ENCODE results near the gene MAT2A. TPM values are rescaled to one million over a fixed set of nuclear protein-coding genes. Genes with fewer than 3 reads are reported as not detected.
A peak's percentile ranks its signal among the peaks of the same experiment; 100 is the strongest.

The MAT2A gene
- total and polyA plus RNA-seq, 9 of the 15 experiments (the other 6 are each of a cell fraction or from before 2014, with no cell fraction given): 130 to 1,027 (median 240) TPM

GRCh38 chr2:85497944-85498630 lies 40.9 kb upstream of the MAT2A start (continued):
- TF ChIP-seq ASH1L (IDR thresholded peaks at IDR 0.05; ENCODE audit: borderline replicate concordance, low read depth, partially characterized antibody) (no peak), ARID3B (CRISPR knock-in tag; IDR thresholded peaks at IDR 0.05; ENCODE audit: borderline replicate concordance) (no peak), MED1 (CRISPR knock-in tag; IDR thresholded peaks at IDR 0.05; ENCODE audit: borderline replicate concordance) (no peak), TCF3 (CRISPR knock-in tag; IDR thresholded peaks at IDR 0.05) (no peak), ZNF143 (CRISPR knock-in tag; IDR thresholded peaks at IDR 0.05) (no peak), NEUROD1 (IDR thresholded peaks at IDR 0.05; ENCODE audit: borderline replicate concordance, low read depth, low read length, partially characterized antibody) (no peak), ARNT (IDR thresholded peaks at IDR 0.05) (no peak), SMAD2 (IDR thresholded peaks at IDR 0.05; ENCODE audit: low read depth, low read length) (no peak), ZNF586 (CRISPR knock-in tag; conservative IDR thresholded peaks at IDR 0.05) (0 out of 2 replicates have a peak, but pooled peaks have one; percentile 67), TRIM28 (IDR thresholded peaks at IDR 0.05) (no peak), SMC3 (conservative IDR thresholded peaks at IDR 0.05; ENCODE audit: insufficient read depth, low read depth, low read length) (no peak), ZMIZ1 (IDR thresholded peaks at IDR 0.05; ENCODE audit: low read depth in 2 of 2, low read length in 2 of 2) (no peak), XRCC4 (IDR thresholded peaks at IDR 0.05; ENCODE audit: extremely low read depth, insufficient read depth, insufficient read length) (no peak), MBD1 (CRISPR knock-in tag; IDR thresholded peaks at IDR 0.05) (no peak), GMEB1 (CRISPR knock-in tag; IDR thresholded peaks at IDR 0.05) (peak; percentile 54), PPARD (CRISPR knock-in tag; IDR thresholded peaks at IDR 0.05) (0 out of 2 replicates have a peak, but pooled peaks have one; percentile 68), ZNF197 (CRISPR knock-in tag; IDR thresholded peaks at IDR 0.05; ENCODE audit: low read depth) (peak; percentile 60; the same call in 1 of the 2 replicates), TBL1XR1 (IDR thresholded peaks at IDR 0.05; ENCODE audit: low read length in 2 of 2) (no peak), HSF4 (CRISPR knock-in tag; IDR thresholded peaks at IDR 0.05; ENCODE audit: borderline replicate concordance) (peak; percentile 90; the same call in 1 of the 2 replicates), XRCC3 (IDR thresholded peaks at IDR 0.05) (no peak)

Measured in K562 (cell line).